Activated CD8-positive, alpha-beta T cell treated with anti-CD3 and anti-CD28 coated beads for 36 hours (primary cell): ENCODE data around the gene TNKS1BP1. TPM values are rescaled to one million over a fixed set of nuclear protein-coding genes. Genes with fewer than 3 reads are reported as not detected.

Experiments
- ATAC-seq: fragments of 200-7000 bp; cut with Tn5 transposase; one replicate; pipeline ENCODE4 v1.10.0; 2021; ENCODE audit warnings: mild to moderate bottlenecking, moderate library complexity
- CTCF ChIA-PET: fragments of 350-600 bp; sonication (Branson Sonifier 250); formaldehyde crosslinking; loops from one replicate; lab custom pipeline; 2021; ENCODE audit warnings: antibody characterized with exemption; lab: Charles Lee
- POLR2A ChIA-PET: fragments of 350-600 bp; sonication (Branson Sonifier 250); formaldehyde crosslinking; loops from one replicate; lab custom pipeline; 2021; ENCODE audit warnings: antibody characterized with exemption; lab: Charles Lee
- DNase-seq: peaks from one replicate; pipeline ENCODE4 v3.0.0-alpha.2; 2020
- H3K27ac Mint-ChIP-seq: one replicate; pipeline ENCODE4 v1.8.0; 2021; ENCODE audit warnings: mild to moderate bottlenecking, mixed read lengths
- H3K27me3 Mint-ChIP-seq: one replicate; pipeline ENCODE4 v1.8.0; 2021; ENCODE audit warnings: mixed read lengths
- H3K36me3 Mint-ChIP-seq: one replicate; pipeline ENCODE4 v1.8.0; 2021; ENCODE audit warnings: low read depth, mixed read lengths
- H3K4me1 Mint-ChIP-seq: one replicate; pipeline ENCODE4 v1.8.0; 2021; ENCODE audit warnings: low read depth, mixed read lengths
- H3K4me3 Mint-ChIP-seq: one replicate; pipeline ENCODE4 v1.8.0; 2021; ENCODE audit warnings: mild to moderate bottlenecking, moderate library complexity, mixed read lengths
- H3K9me3 Mint-ChIP-seq: one replicate; pipeline ENCODE4 v1.8.0; 2021; ENCODE audit warnings: mixed read lengths
- intact Hi-C: fragments of 100-400 bp; cut with micrococcal nuclease; formaldehyde crosslinking; loops from one replicate; pipeline ENCODE4 v1.10.0; 2022
- total RNA-seq, 2 experiments: library from RNA; stranded (reverse); gene quantifications; one replicate each; pipeline ENCODE4 v1.2.3, GENCODE V29; 2021
- TF ChIP-seq, protein P1 (sequence below): fragments of 200-600 bp; IDR thresholded peaks from one replicate; pipeline ENCODE4 v1.8.0; 2022; ENCODE audit warnings: antibody characterized with exemption, mild to moderate bottlenecking

Gene TNKS1BP1
- total RNA-seq, 2 experiments from 2014 or later = 18.4 to 23.2 TPM

DNA sequence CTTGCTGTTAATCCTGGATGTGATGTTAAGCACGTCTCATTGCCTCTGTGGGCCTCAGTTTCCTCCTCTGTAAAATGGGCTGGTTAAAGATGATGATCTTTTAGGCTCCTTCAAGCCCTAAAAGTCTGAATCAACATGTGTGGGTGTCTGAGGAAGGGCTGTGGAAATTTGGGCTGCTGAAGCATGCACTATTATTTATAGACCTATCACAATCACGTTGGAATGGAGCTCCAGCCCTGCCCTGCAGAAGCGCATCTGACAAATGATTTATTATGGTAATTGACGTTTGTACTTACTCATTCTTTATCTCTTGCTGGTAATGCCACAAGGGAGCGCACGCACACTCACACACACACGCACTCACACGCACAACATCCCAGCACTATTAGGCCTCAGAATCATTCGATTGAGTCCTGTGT, 33.8 kb upstream of the TNKS1BP1 start:
- CTCF ChIA-PET = interaction anchor here (1.6 to 2.9 kb wide), 2 partner anchors 8 to 13 kb away, joined by 5 to 17 read pairs; no protein-coding TSS in a partner anchor

DNA sequence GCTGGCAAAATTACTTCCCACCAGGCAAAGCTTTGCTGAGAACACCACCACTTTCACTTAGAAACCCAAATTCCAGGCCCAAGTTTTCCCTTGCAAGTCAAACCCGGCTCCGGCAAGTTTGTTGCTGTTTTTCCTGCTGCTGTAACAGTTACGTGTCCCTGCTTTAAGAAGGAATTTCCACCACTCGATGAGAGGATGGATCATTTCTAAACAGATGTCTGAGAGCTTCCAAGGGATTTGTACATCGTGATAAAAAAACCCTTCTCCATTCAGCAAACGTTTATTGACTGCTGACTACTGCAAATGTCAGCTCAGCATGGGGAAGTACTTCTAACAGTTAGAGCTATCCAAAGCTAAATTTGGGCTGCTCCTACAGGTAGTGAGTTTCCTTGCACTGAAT, 33.1 kb upstream of the TNKS1BP1 start:
- DNase-seq (no peak), ATAC-seq (no peak)
- Mint-ChIP-seq H3K4me1 (no peaks in the 10 kb centered on the region), H3K4me3 (no peak overlapping the region), H3K36me3 (no peaks in the 10 kb centered on the region), H3K9me3 (no peaks in the 10 kb centered on the region), H3K27me3 (peaks cover 11% of the 10 kb centered on the region), H3K27ac (no peak overlapping the region)
- POLR2A ChIA-PET = interaction anchor here (1.3 kb wide), 1 partner anchor 31 kb away, joined by 3 read pairs; no protein-coding TSS in a partner anchor
- TF ChIP-seq, protein P1, sequence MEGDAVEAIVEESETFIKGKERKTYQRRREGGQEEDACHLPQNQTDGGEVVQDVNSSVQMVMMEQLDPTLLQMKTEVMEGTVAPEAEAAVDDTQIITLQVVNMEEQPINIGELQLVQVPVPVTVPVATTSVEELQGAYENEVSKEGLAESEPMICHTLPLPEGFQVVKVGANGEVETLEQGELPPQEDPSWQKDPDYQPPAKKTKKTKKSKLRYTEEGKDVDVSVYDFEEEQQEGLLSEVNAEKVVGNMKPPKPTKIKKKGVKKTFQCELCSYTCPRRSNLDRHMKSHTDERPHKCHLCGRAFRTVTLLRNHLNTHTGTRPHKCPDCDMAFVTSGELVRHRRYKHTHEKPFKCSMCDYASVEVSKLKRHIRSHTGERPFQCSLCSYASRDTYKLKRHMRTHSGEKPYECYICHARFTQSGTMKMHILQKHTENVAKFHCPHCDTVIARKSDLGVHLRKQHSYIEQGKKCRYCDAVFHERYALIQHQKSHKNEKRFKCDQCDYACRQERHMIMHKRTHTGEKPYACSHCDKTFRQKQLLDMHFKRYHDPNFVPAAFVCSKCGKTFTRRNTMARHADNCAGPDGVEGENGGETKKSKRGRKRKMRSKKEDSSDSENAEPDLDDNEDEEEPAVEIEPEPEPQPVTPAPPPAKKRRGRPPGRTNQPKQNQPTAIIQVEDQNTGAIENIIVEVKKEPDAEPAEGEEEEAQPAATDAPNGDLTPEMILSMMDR = no peak
- intact Hi-C loops = no loop called here
- CTCF ChIA-PET = interaction anchor here (1.6 kb wide), 1 partner anchor 12 kb away, joined by 5 read pairs; no protein-coding TSS in a partner anchor

More for the DNA sequence above, 33.8 kb upstream of the TNKS1BP1 start:
- no peaks in the 10 kb centered on the region for H3K9me3 Mint-ChIP-seq
- TF ChIP-seq, protein P1 = no peak
- intact Hi-C loops = no loop called here
- H3K27ac Mint-ChIP-seq = no peak overlapping the region
- peaks cover 13% of the 10 kb centered on the region for H3K27me3 Mint-ChIP-seq
- POLR2A ChIA-PET = interaction anchor here (1.3 kb wide), 1 partner anchor 31 kb away, joined by 3 read pairs; no protein-coding TSS in a partner anchor
- no peak for DNase-seq
- no peaks in the 10 kb centered on the region for H3K36me3 Mint-ChIP-seq
- no peak overlapping the region for H3K4me3 Mint-ChIP-seq
- ATAC-seq = no peak
- no peaks in the 10 kb centered on the region for H3K4me1 Mint-ChIP-seq

DNA sequence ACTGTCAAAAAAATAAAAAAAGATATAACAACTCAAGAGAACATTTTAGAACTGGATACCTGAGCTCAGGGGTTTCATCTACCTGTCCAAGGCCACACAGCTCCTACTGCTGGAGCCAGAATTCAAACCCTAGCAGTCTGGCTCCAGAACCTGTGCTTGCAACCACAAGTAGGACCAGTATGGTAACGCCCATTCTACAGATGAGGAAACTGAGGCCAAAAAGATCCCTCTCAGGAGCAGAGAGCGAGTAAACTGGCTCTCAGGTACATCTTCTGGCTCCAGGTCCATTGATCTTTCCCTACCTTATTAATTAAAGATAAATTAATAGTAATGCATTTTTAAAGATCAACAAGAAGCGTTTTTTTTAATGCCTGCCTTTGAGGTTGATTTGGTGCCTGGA, 32.6 kb upstream of the TNKS1BP1 start:
- no peak overlapping the region for H3K4me3 Mint-ChIP-seq
- intact Hi-C loops = no loop called here
- no peak overlapping the region for H3K27ac Mint-ChIP-seq
- POLR2A ChIA-PET = interaction anchor here (1.3 kb wide), 1 partner anchor 32 kb away, joined by 3 read pairs; no protein-coding TSS in a partner anchor
- TF ChIP-seq, protein P1 = no peak
- ATAC-seq = no peak
- peaks cover 11% of the 10 kb centered on the region for H3K27me3 Mint-ChIP-seq
- DNase-seq = no peak
- CTCF ChIA-PET = interaction anchor here (1.6 to 2.9 kb wide), 4 partner anchors 11 to 126 kb away, joined by 5 to 11 read pairs (median 6); no protein-coding TSS in a partner anchor
- H3K4me1 Mint-ChIP-seq = no peaks in the 10 kb centered on the region
- no peaks in the 10 kb centered on the region for H3K9me3 Mint-ChIP-seq
- H3K36me3 Mint-ChIP-seq = no peaks in the 10 kb centered on the region

DNA sequence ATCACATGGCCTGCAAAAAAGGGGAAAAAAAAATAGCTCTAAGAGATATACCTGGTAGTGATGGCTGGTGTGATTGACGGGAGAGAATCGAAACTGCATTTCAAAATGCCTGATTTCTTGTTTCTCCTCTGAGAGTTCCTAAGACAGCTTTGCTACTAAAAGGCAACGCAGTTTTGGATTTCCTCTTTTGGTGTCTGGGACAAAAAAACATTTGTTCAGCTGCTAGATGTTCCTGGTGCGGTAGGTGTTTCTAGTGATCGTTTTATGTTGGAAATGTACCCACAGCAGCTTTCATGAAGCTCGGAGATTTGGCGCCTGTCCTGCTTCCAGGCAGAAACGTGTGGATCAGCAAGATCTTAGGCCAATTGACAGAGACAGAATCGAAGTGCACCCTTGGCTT, 31.5 kb upstream of the TNKS1BP1 start:
- peaks cover 2% of the 10 kb centered on the region for H3K9me3 Mint-ChIP-seq
- peaks cover 2% of the 10 kb centered on the region for H3K36me3 Mint-ChIP-seq
- H3K4me1 Mint-ChIP-seq = no peaks in the 10 kb centered on the region
- ChIA-PET CTCF (interaction anchor here (1.0 to 2.9 kb wide), 4 partner anchors 10 to 128 kb away, joined by 3 to 11 read pairs (median 6); no protein-coding TSS in a partner anchor), POLR2A (no interaction called here)
- no peak overlapping the region for H3K4me3 Mint-ChIP-seq
- DNase-seq = no peak
- TF ChIP-seq, protein P1 = no peak
- H3K27me3 Mint-ChIP-seq = peaks cover 14% of the 10 kb centered on the region
- intact Hi-C loops = no loop called here
- no peak overlapping the region for H3K27ac Mint-ChIP-seq
- ATAC-seq = no peak

DNA sequence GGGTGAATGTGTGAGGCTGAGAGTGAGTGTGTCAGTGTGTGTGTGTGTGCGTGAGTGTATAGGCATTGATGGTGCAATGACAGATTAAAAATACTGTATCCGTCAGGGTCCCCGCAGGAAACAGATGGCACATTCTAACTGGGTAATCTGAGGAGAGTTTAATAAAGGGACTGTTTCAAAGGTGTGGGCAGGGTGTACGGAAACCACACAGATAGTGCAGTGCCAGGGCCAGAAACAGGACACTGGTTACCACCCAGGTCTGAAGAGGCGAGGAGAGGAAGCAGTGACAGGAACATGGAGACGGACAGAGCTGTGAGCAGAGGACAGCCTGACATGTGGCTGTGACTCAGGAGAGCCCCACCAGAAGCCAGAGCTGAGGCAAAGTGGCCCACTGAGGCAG, 29.9 kb upstream of the TNKS1BP1 start:
- TF ChIP-seq, protein P1 = no peak
- Mint-ChIP-seq H3K4me1 (peaks cover 3% of the 10 kb centered on the region), H3K36me3 (peaks cover 2% of the 10 kb centered on the region), H3K4me3 (no peak overlapping the region), H3K9me3 (peaks cover 2% of the 10 kb centered on the region), H3K27me3 (peaks cover 14% of the 10 kb centered on the region), H3K27ac (no peak overlapping the region)
- ATAC-seq = no peak
- no peak for DNase-seq
- ChIA-PET CTCF (interaction anchor here (2.4 to 2.9 kb wide), 2 partner anchors 9 to 103 kb away, joined by 7 to 11 read pairs; no protein-coding TSS in a partner anchor), POLR2A (no interaction called here)
- intact Hi-C loops = no loop called here
